GM21528 (cell line): ENCODE measurements around the gene CCDC154.
"Not testable (repeated sequence)": the region's sequence is repeated elsewhere in the genome, so short reads cannot be mapped to it uniquely, and the experiment has no call there.

Experiments
- ATAC-seq: cut with Tn5 transposase; IDR thresholded peaks from one replicate; pipeline ENCODE4 v1.9.1; 2021; ENCODE audit warnings: mild to moderate bottlenecking, moderate library complexity; ENCODE audit not compliant: unreplicated experiment, low FRiP score

The CCDC154 gene

GRCh38 chr16:1474082-1474795 is 29.9 kb upstream of the CCDC154 start:
- ATAC-seq, result peak; percentile 36

GRCh38 chr16:1472974-1473373 is 28.6 kb upstream of the CCDC154 start:
- ATAC-seq, result no peak

GRCh38 chr16:1471569-1472194 is 27.3 kb upstream of the CCDC154 start:
- no peak for ATAC-seq

- no peak for ATAC-seq
These were observed 26.3 kb upstream of the CCDC154 start for GRCh38 chr16:1470481-1471251.

GRCh38 chr16:1469693-1470201 is 25.4 kb upstream of the CCDC154 start:
- ATAC-seq, result no peak

GRCh38 chr16:1469141-1469540 is 24.8 kb upstream of the CCDC154 start:
- not testable (repeated sequence) for ATAC-seq

GRCh38 chr16:1468426-1468810 is 24.1 kb upstream of the CCDC154 start:
- ATAC-seq, result no peak

- no peak for ATAC-seq
These were observed 22.7 kb upstream of the CCDC154 start for GRCh38 chr16:1466968-1467521.

- no peak for ATAC-seq
These were observed 21.7 kb upstream of the CCDC154 start for GRCh38 chr16:1466054-1466453.

- no peak for ATAC-seq
These were observed 21.2 kb upstream of the CCDC154 start for GRCh38 chr16:1465567-1465915.

- no peak for ATAC-seq
These were observed 20.7 kb upstream of the CCDC154 start for GRCh38 chr16:1464894-1465566.

GRCh38 chr16:1464196-1464893 is 20.0 kb upstream of the CCDC154 start:
- no peak for ATAC-seq

- no peak for ATAC-seq
These were observed 16.8 kb upstream of the CCDC154 start for GRCh38 chr16:1461146-1461545.

- no peak for ATAC-seq
These were observed 16.3 kb upstream of the CCDC154 start for GRCh38 chr16:1460602-1461138.

- ATAC-seq, result no peak
These were observed 15.6 kb upstream of the CCDC154 start for GRCh38 chr16:1459967-1460366.

GRCh38 chr16:1458977-1459341 is 14.6 kb upstream of the CCDC154 start:
- ATAC-seq, result no peak

- no peak for ATAC-seq
These were observed 14.1 kb upstream of the CCDC154 start for GRCh38 chr16:1458336-1458976.

- no peak for ATAC-seq
These were observed 13.3 kb upstream of the CCDC154 start for GRCh38 chr16:1457489-1458245.

GRCh38 chr16:1456951-1457350 is 12.6 kb upstream of the CCDC154 start:
- no peak for ATAC-seq
